Spinal cord (tissue), 10 donors: ENCODE measurements around the gene RAB40C. TPM values are rescaled to one million over a fixed set of nuclear protein-coding genes. Genes with fewer than 3 reads are reported as not detected.

Experiments
- DNase-seq, 6 donors: peaks; one replicate each; pipeline versions ENCODE4 v3.0.0 to v3.0.0-alpha.2; 2013 to 2015; ENCODE audit warnings: low spot score in 6 of 6, low read depth in 4 of 6
- H3K27ac ChIP-seq: one replicate; pipeline ENCODE4 v1.5.1; 2013; ENCODE audit warnings: low read depth, low read length, control low read depth
- H3K27me3 ChIP-seq: one replicate; pipeline ENCODE4 v1.6.1; 2013; ENCODE audit warnings: low read length; ENCODE audit not compliant: control insufficient read depth, insufficient read depth
- H3K36me3 ChIP-seq: one replicate; pipeline ENCODE4 v1.6.1; 2013; ENCODE audit warnings: low read length; ENCODE audit not compliant: control insufficient read depth, insufficient read depth
- H3K4me1 ChIP-seq: one replicate; pipeline ENCODE4 v1.6.1; 2013; ENCODE audit warnings: low read length; ENCODE audit not compliant: control insufficient read depth, insufficient read depth
- H3K4me3 ChIP-seq: one replicate; pipeline ENCODE4 v1.5.1; 2013; ENCODE audit warnings: low read depth, low read length, control low read depth
- H3K9me3 ChIP-seq: one replicate; pipeline ENCODE4 v1.6.1; 2013; ENCODE audit warnings: low read length; ENCODE audit not compliant: control insufficient read depth, insufficient read depth
- WGBS: methylation state at CpG from one replicate; pipeline ENCODE4 v1.1.5; 2013; ENCODE audit warnings: missing lambda C conversion rate; ENCODE audit not compliant: insufficient coverage; 5-methylcytosine and 5-hydroxymethylcytosine counted together
- polyA plus RNA-seq, 2 donors: library from polyadenylated mRNA; unstranded; fragments of 120-200 nt; gene quantifications; one replicate each; pipeline ENCODE4 v1.2.1, GENCODE V29; 2013; ENCODE audit not compliant: insufficient read length in 2 of 2
- small RNA-seq: library from RNA; depleted of rRNA; stranded (forward); fragments of <200 nt; gene quantifications from one replicate; pipeline ENCODE3, GENCODE V24; 2014; ENCODE audit warnings: low replicate concordance
- total RNA-seq, 2 donors: library from RNA; depleted of rRNA in 1 of 2; stranded (reverse); fragments of 120-200 nt in 1 of 2; fragments of >200 nt in 1 of 2; gene quantifications; one replicate each; pipeline versions ENCODE4 v1.2.3 to v1.2.4, GENCODE V29; 2013 to 2014
- donor health status: healthy.

RAB40C gene
- total and polyA plus RNA-seq, 4 donors: 12.4 to 45.7 (median 30.1) TPM

DNA sequence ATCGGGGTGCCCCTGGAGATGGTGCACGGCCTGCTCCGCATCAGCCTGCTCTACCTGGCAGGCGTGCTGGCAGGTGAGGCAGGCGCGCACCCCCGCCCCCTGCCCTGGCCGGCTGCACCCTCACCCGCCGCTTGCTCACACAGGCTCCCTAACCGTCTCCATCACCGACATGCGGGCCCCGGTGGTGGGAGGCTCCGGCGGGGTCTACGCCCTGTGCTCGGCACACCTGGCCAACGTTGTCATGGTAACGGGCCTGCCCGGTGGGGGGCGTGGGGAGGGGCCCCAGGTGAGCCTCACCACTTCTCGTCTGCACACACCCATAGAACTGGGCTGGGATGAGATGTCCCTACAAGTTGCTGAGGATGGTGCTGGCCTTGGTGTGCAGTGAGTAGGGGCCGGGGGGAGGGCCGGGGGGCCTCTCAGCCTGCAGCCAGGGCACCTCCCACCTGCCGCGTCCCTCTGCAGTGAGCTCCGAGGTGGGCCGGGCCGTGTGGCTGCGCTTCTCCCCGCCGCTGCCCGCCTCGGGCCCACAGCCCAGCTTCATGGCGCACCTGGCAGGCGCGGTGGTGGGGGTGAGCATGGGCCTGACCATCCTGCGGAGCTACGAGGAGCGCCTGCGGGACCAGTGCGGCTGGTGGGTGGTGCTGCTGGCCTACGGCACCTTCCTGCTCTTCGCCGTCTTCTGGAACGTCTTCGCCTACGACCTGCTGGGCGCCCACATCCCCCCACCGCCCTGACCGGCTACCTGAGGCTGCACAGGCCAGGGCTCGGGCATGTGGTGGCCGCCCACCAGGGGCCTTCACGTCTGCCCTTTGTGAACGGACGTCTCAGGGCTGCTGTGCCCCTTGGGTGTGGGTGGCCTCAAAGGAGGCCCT lies 87.7 kb downstream of the RAB40C start:
- H3K27ac ChIP-seq: no peak overlapping the region
- H3K36me3 ChIP-seq: peaks cover 76% of the 10 kb centered on the region
- no peak overlapping the region for H3K4me3 ChIP-seq
- 42% methylated on average over 50 of the region's 57 CpGs for WGBS
- H3K4me1 ChIP-seq: peaks cover 55% of the 10 kb centered on the region
- H3K9me3 ChIP-seq: no peaks in the 10 kb centered on the region
- DNase-seq: no peak
- peaks cover 9% of the 10 kb centered on the region for H3K27me3 ChIP-seq

DNA sequence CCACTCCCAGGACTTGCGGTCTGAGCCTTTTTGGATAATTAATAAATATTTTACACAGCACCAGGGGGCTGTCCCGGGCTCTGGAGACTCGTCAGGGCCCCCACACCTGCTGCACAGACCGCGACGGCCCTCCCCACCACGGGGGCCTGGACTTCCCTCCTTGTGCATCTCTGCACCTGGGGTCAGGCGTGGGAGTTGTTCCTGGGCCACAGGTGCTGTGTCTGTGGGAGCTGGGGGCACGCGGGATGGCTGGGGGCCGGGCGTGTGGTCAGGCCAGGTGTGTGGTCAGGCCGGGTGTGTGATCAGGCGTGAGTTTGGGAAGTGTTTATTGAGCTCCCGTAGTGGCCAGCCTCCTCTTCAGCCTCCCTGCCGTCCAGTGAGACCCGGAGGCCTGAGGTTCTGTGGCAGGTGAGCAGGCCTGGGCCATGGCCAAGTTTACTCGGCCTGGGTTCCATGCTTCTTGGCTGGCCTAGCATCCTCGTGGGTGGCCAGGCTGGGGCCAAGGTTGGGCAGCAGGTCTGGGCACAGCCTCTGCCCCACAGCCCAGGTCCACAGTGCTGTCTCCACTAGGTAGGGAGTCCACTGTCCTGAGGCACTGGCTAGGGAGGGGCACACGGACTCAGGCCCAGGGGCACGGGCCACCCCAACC lies 88.5 kb downstream of the RAB40C start:
- Histone ChIP-seq H3K4me3 (no peak overlapping the region), H3K27me3 (peaks cover 9% of the 10 kb centered on the region), H3K9me3 (no peaks in the 10 kb centered on the region), H3K36me3 (peaks cover 76% of the 10 kb centered on the region), H3K4me1 (peaks cover 63% of the 10 kb centered on the region), H3K27ac (no peak overlapping the region)
- WGBS: 84% methylated on average over 10 of the region's 21 CpGs
- no peak for DNase-seq

Small RNA genes lying within 50 kb of the gene (small RNA-seq; reads per million reads assigned to genes)
- gene MIR3176 (1.2 reads per million, percentile 83 among the genes with 10 or more reads in this experiment), gene Z98883.1 (not detected)

Other genes with a start within 250 kb of the RAB40C start
- gene AXIN1, start 237.3 kb upstream of the RAB40C start, total RNA-seq: 10 to 100 TPM in 1 of 2 donors, 1 to 10 TPM in 1; 8.5 to 24.0 TPM
- 10 to 100 TPM; 20.5 to 23.0 TPM for gene AXIN1, start 237.3 kb upstream of the RAB40C start, polyA plus RNA-seq
- gene MRPL28, start 219.5 kb upstream of the RAB40C start, total RNA-seq: 10 to 100 TPM; 43.4 to 73.9 TPM
- gene MRPL28, start 219.5 kb upstream of the RAB40C start, polyA plus RNA-seq: 100 to 1,000 TPM; 112 to 114 TPM
- gene PGAP6, start 208.1 kb upstream of the RAB40C start, total RNA-seq: 10 to 100 TPM; 17.3 to 31.8 TPM
- gene PGAP6, start 208.1 kb upstream of the RAB40C start, polyA plus RNA-seq: 10 to 100 TPM; 60.6 to 70.3 TPM
- gene NME4, start 192.9 kb upstream of the RAB40C start, total RNA-seq: 10 to 100 TPM; 14.3 to 88.8 TPM
- gene NME4, start 192.9 kb upstream of the RAB40C start, polyA plus RNA-seq: 100 to 1,000 TPM; 133 to 150 TPM
- 1 to 10 TPM; 5.1 to 9.6 TPM for gene DECR2, start 188.2 kb upstream of the RAB40C start, total RNA-seq
- 10 to 100 TPM; 24.6 to 27.7 TPM for gene DECR2, start 188.2 kb upstream of the RAB40C start, polyA plus RNA-seq
- gene RAB11FIP3, start 164.4 kb upstream of the RAB40C start, total RNA-seq: 10 to 100 TPM; 24.2 to 43.5 TPM
- 100 to 1,000 TPM in 1 of 2 donors, 10 to 100 TPM in 1; 89.3 to 107 TPM for gene RAB11FIP3, start 164.4 kb upstream of the RAB40C start, polyA plus RNA-seq
- gene CAPN15, start 62.4 kb upstream of the RAB40C start, total RNA-seq: 10 to 100 TPM in 1 of 2 donors, 1 to 10 TPM in 1; 9.6 to 19.5 TPM
- gene CAPN15, start 62.4 kb upstream of the RAB40C start, polyA plus RNA-seq: 10 to 100 TPM; 36.4 to 43.2 TPM
- gene PRR35, start 29.7 kb upstream of the RAB40C start, total RNA-seq: under 1 TPM in 1 of 2 donors, not detected in 1; 0.06 TPM
- gene PRR35, start 29.7 kb upstream of the RAB40C start, polyA plus RNA-seq: under 1 TPM in 1 of 2 donors, not detected in 1; 0.14 TPM
- 1 to 10 TPM in 1 of 2 donors, under 1 TPM in 1; 0.89 to 3.5 TPM for gene NHLRC4, start 23.1 kb upstream of the RAB40C start, total RNA-seq
- gene NHLRC4, start 23.1 kb upstream of the RAB40C start, polyA plus RNA-seq: 1 to 10 TPM in 1 of 2 donors, under 1 TPM in 1; 0.73 to 1.2 TPM
- 10 to 100 TPM; 19.1 to 38.1 TPM for gene PIGQ, start 20.1 kb upstream of the RAB40C start, total RNA-seq
- gene PIGQ, start 20.1 kb upstream of the RAB40C start, polyA plus RNA-seq: 10 to 100 TPM; 69.4 to 85.7 TPM
- under 1 TPM; 0.30 to 0.44 TPM for gene WFIKKN1, start 40.9 kb downstream of the RAB40C start, total RNA-seq
- 1 to 10 TPM; 1.1 to 1.4 TPM for gene WFIKKN1, start 40.9 kb downstream of the RAB40C start, polyA plus RNA-seq
- 10 to 100 TPM; 26.8 to 73.3 TPM for gene METTL26, start 46.2 kb downstream of the RAB40C start, total RNA-seq
- gene METTL26, start 46.2 kb downstream of the RAB40C start, polyA plus RNA-seq: 100 to 1,000 TPM; 119 to 124 TPM
- gene MCRIP2, start 51.8 kb downstream of the RAB40C start, total RNA-seq: 10 to 100 TPM in 1 of 2 donors, 1 to 10 TPM in 1; 9.1 to 28.1 TPM
- 10 to 100 TPM; 34.8 to 38.7 TPM for gene MCRIP2, start 51.8 kb downstream of the RAB40C start, polyA plus RNA-seq
- gene WDR90, start 59.3 kb downstream of the RAB40C start, total RNA-seq: 10 to 100 TPM in 1 of 2 donors, 1 to 10 TPM in 1; 8.3 to 31.9 TPM
- 10 to 100 TPM; 46.6 to 63.1 TPM for gene WDR90, start 59.3 kb downstream of the RAB40C start, polyA plus RNA-seq
- gene RHOT2, start 78.1 kb downstream of the RAB40C start, total RNA-seq: 10 to 100 TPM; 20.7 to 41.1 TPM
- gene RHOT2, start 78.1 kb downstream of the RAB40C start, polyA plus RNA-seq: 100 to 1,000 TPM; 102 to 115 TPM
- gene RHBDL1, start 85.6 kb downstream of the RAB40C start, total RNA-seq: 1 to 10 TPM; 4.1 to 7.2 TPM
- gene RHBDL1, start 85.6 kb downstream of the RAB40C start, polyA plus RNA-seq: 10 to 100 TPM; 15.5 to 19.1 TPM
- gene STUB1, start 90.3 kb downstream of the RAB40C start, total RNA-seq: 100 to 1,000 TPM in 1 of 2 donors, 10 to 100 TPM in 1; 59.6 to 110 TPM
- gene STUB1, start 90.3 kb downstream of the RAB40C start, polyA plus RNA-seq: 100 to 1,000 TPM; 170 to 177 TPM
- 10 to 100 TPM; 24.3 to 42.1 TPM for gene JMJD8, start 94.3 kb downstream of the RAB40C start, total RNA-seq
- gene JMJD8, start 94.3 kb downstream of the RAB40C start, polyA plus RNA-seq: 10 to 100 TPM; 63.3 to 71.9 TPM
- gene WDR24, start 100.3 kb downstream of the RAB40C start, total RNA-seq: 1 to 10 TPM; 3.1 to 3.5 TPM
- 10 to 100 TPM; 14.6 to 19.5 TPM for gene WDR24, start 100.3 kb downstream of the RAB40C start, polyA plus RNA-seq
- 10 to 100 TPM in 1 of 2 donors, 1 to 10 TPM in 1; 7.4 to 12.4 TPM for gene FBXL16, start 115.7 kb downstream of the RAB40C start, total RNA-seq
- 10 to 100 TPM; 74.4 to 76.0 TPM for gene FBXL16, start 115.7 kb downstream of the RAB40C start, polyA plus RNA-seq
- 100 to 1,000 TPM in 1 of 2 donors, 10 to 100 TPM in 1; 75.5 to 238 TPM for gene METRN, start 125.1 kb downstream of the RAB40C start, total RNA-seq
- gene METRN, start 125.1 kb downstream of the RAB40C start, polyA plus RNA-seq: 100 to 1,000 TPM; 399 to 402 TPM
- 10 to 100 TPM; 11.7 to 42.0 TPM for gene ANTKMT, start 131.1 kb downstream of the RAB40C start, total RNA-seq
- gene ANTKMT, start 131.1 kb downstream of the RAB40C start, polyA plus RNA-seq: 10 to 100 TPM; 59.4 to 62.8 TPM
- 1 to 10 TPM in 1 of 2 donors, under 1 TPM in 1; 0.59 to 7.5 TPM for gene CCDC78, start 136.4 kb downstream of the RAB40C start, total RNA-seq
- 10 to 100 TPM; 13.1 to 16.0 TPM for gene CCDC78, start 136.4 kb downstream of the RAB40C start, polyA plus RNA-seq
- 10 to 100 TPM in 1 of 2 donors, 1 to 10 TPM in 1; 7.4 to 15.0 TPM for gene HAGHL, start 137.0 kb downstream of the RAB40C start, total RNA-seq
- gene HAGHL, start 137.0 kb downstream of the RAB40C start, polyA plus RNA-seq: 10 to 100 TPM; 48.6 to 51.1 TPM
- gene CIAO3, start 150.9 kb downstream of the RAB40C start, total RNA-seq: 10 to 100 TPM; 29.9 to 47.9 TPM
- gene CIAO3, start 150.9 kb downstream of the RAB40C start, polyA plus RNA-seq: 10 to 100 TPM; 35.1 to 41.5 TPM
- gene MSLN, start 170.7 kb downstream of the RAB40C start, total RNA-seq: under 1 TPM; 0.40 to 0.83 TPM
- gene MSLN, start 170.7 kb downstream of the RAB40C start, polyA plus RNA-seq: under 1 TPM; 0.24 to 0.57 TPM
- gene RPUSD1, start 198.3 kb downstream of the RAB40C start, total RNA-seq: 10 to 100 TPM in 1 of 2 donors, 1 to 10 TPM in 1; 9.3 to 14.2 TPM
- 10 to 100 TPM; 23.0 to 23.9 TPM for gene RPUSD1, start 198.3 kb downstream of the RAB40C start, polyA plus RNA-seq
- 10 to 100 TPM in 1 of 2 donors, 1 to 10 TPM in 1; 6.1 to 20.1 TPM for gene CHTF18, start 198.6 kb downstream of the RAB40C start, total RNA-seq
- gene CHTF18, start 198.6 kb downstream of the RAB40C start, polyA plus RNA-seq: 10 to 100 TPM; 26.6 to 37.1 TPM
- under 1 TPM in 1 of 2 donors, not detected in 1; 0.30 TPM for gene GNG13, start 210.7 kb downstream of the RAB40C start, total RNA-seq
- 1 to 10 TPM; 1.0 to 1.4 TPM for gene GNG13, start 210.7 kb downstream of the RAB40C start, polyA plus RNA-seq